ENCODE results near the gene GALNT7.

DNA sequence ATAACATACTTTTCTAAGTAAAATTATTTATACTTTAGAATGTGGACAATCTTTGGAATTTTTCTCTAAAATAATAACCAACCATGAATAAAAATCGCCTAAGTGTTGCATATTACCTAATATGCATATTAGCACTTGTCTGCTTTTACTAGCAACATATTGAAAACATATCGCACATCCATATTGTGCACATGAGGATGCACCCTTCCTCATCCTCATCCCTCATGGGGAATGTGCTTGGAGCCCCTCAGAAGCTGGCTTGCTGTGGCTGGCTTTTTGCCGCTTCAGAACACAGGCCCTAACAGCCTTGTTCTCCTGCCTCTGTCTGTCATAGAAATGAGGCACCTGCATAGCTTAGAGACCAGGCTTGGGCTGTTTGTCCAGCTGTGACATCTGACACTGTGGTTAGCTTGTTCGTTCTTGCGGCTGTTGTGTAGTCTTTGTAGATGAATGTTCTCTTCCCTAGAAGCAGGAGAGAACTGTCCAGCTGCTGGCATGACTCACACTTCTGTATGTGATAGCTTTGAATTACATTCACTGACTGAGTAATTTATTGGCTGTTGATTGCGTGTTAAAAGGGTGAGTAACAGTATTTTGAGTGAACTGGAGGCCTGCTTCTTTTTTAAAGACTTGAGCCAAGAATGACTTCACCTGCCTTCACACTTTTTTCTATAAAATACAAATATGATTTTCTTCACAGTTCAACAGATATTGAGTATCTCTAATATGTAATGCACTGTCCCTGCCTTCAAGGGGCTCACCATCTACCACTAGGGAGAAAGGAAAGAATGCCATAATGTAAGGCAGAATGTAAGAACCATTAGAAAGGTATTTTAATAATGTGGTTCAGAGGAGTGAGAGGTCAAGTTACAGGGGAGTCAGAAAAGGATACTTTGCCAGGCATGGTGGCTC, 83.7 kb downstream of the GALNT7 start:
- TF ChIP-seq, protein P1, sequence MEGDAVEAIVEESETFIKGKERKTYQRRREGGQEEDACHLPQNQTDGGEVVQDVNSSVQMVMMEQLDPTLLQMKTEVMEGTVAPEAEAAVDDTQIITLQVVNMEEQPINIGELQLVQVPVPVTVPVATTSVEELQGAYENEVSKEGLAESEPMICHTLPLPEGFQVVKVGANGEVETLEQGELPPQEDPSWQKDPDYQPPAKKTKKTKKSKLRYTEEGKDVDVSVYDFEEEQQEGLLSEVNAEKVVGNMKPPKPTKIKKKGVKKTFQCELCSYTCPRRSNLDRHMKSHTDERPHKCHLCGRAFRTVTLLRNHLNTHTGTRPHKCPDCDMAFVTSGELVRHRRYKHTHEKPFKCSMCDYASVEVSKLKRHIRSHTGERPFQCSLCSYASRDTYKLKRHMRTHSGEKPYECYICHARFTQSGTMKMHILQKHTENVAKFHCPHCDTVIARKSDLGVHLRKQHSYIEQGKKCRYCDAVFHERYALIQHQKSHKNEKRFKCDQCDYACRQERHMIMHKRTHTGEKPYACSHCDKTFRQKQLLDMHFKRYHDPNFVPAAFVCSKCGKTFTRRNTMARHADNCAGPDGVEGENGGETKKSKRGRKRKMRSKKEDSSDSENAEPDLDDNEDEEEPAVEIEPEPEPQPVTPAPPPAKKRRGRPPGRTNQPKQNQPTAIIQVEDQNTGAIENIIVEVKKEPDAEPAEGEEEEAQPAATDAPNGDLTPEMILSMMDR (IDR thresholded peaks at IDR 0.05), result no peak
- no peak for TF ChIP-seq POLR2A (IDR thresholded peaks at IDR 0.05)
